ENCODE measurements around the gene TTC38. TPM values are rescaled to one million over a fixed set of nuclear protein-coding genes. Genes with fewer than 3 reads are reported as not detected.

The TTC38 gene
- total RNA-seq, 1 experiment from 2014 or later = 26.8 TPM

GRCh38 chr22:46318576-46318975, 50.8 kb downstream of the TTC38 start:
- no peaks in the 10 kb centered on the region for H3K27me3 ChIP-seq (ENCODE audit: low read length)
- no peak for DNase-seq
- H3K4me1 ChIP-seq (ENCODE audit: insufficient read depth, low read length) = no peaks in the 10 kb centered on the region
- intact Hi-C loops (cut with micrococcal nuclease) = loop anchor here (10.0 kb wide), 1 partner anchor 324 kb away; no protein-coding TSS in a partner anchor
- no peaks in the 10 kb centered on the region for H3K9me3 ChIP-seq (ENCODE audit: low read length)
- no peaks in the 10 kb centered on the region for H3K9me2 ChIP-seq (replicated peaks; ENCODE audit: low read length)
- TF ChIP-seq CTCF (conservative IDR thresholded peaks at IDR 0.05; ENCODE audit: low read depth, low read length) (no peak), EZH2 (IDR thresholded peaks at IDR 0.05; ENCODE audit: low read length, unreplicated experiment) (no peak)
- no peak overlapping the region for H3K27ac ChIP-seq (ENCODE audit: low read length)
- BruUV-seq (replicated peaks) = no TSS peak
- H3K4me2 ChIP-seq (ENCODE audit: low read length) = no peak overlapping the region
- ATAC-seq = no peak
- H3K36me3 ChIP-seq (ENCODE audit: low read depth, low read length) = peaks cover 25% of the 10 kb centered on the region
- H4K20me1 ChIP-seq (ENCODE audit: low read length) = no peaks in the 10 kb centered on the region
- no peak overlapping the region for H3K9ac ChIP-seq (ENCODE audit: low read length)
- ChIA-PET CTCF (no interaction called here), POLR2A (ENCODE audit: unreplicated experiment) (no interaction called here)
- no peak overlapping the region for H3K4me3 ChIP-seq (ENCODE audit: low read length)
- H2AFZ ChIP-seq (ENCODE audit: low read length) = no peak overlapping the region
- H3F3A ChIP-seq (ENCODE audit: low read length, unreplicated experiment) = no peaks in the 10 kb centered on the region
- H3K79me2 ChIP-seq (ENCODE audit: low read length) = 0 out of 2 replicates have a peak, but pooled peaks cover 4% of the 10 kb centered on the region

GRCh38 chr22:46319319-46319718, 51.5 kb downstream of the TTC38 start:
- no peaks in the 10 kb centered on the region for H4K20me1 ChIP-seq (ENCODE audit: low read length)
- intact Hi-C loops (cut with micrococcal nuclease) = loop anchor here (10.0 kb wide), 1 partner anchor 325 kb away; no protein-coding TSS in a partner anchor
- ATAC-seq (no peak), DNase-seq (no peak)
- POLR2A ChIA-PET (ENCODE audit: unreplicated experiment) = no interaction called here
- no peaks in the 10 kb centered on the region for H3F3A ChIP-seq (ENCODE audit: low read length, unreplicated experiment)
- no peaks in the 10 kb centered on the region for H3K4me1 ChIP-seq (ENCODE audit: insufficient read depth, low read length)
- H3K27ac ChIP-seq (ENCODE audit: low read length) = no peak overlapping the region
- CTCF ChIA-PET = no interaction called here
- BruUV-seq (replicated peaks) = no TSS peak
- TF ChIP-seq EZH2 (IDR thresholded peaks at IDR 0.05; ENCODE audit: low read length, unreplicated experiment) (no peak), CTCF (conservative IDR thresholded peaks at IDR 0.05; ENCODE audit: low read depth, low read length) (no peak), EZH2phosphoT487 (IDR thresholded peaks at IDR 0.05; ENCODE audit: borderline replicate concordance, low read length) (no peak)
- no peak overlapping the region for H2AFZ ChIP-seq (ENCODE audit: low read length)
- H3K36me3 ChIP-seq (ENCODE audit: low read depth, low read length) = peaks cover 23% of the 10 kb centered on the region
- H3K4me3 ChIP-seq (ENCODE audit: low read length) = no peak overlapping the region
- no peaks in the 10 kb centered on the region for H3K27me3 ChIP-seq (ENCODE audit: low read length)
- no peak overlapping the region for H3K9ac ChIP-seq (ENCODE audit: low read length)
- 0 out of 2 replicates have a peak, but pooled peaks cover 4% of the 10 kb centered on the region for H3K79me2 ChIP-seq (ENCODE audit: low read length)
- H3K9me2 ChIP-seq (replicated peaks; ENCODE audit: low read length) = no peaks in the 10 kb centered on the region
- H3K4me2 ChIP-seq (ENCODE audit: low read length) = no peak overlapping the region
- H3K9me3 ChIP-seq (ENCODE audit: low read length) = no peaks in the 10 kb centered on the region

- Histone ChIP-seq H3K9me2 (replicated peaks; ENCODE audit: low read length) (no peaks in the 10 kb centered on the region), H3K9ac (ENCODE audit: low read length) (no peak overlapping the region), H3K27me3 (ENCODE audit: low read length) (no peaks in the 10 kb centered on the region), H3K27ac (ENCODE audit: low read length) (no peak overlapping the region), H3K79me2 (ENCODE audit: low read length) (0 out of 2 replicates have a peak, but pooled peaks cover 4% of the 10 kb centered on the region), H3K4me3 (ENCODE audit: low read length) (no peak overlapping the region), H4K20me1 (ENCODE audit: low read length) (no peaks in the 10 kb centered on the region), H3K36me3 (ENCODE audit: low read depth, low read length) (peaks cover 27% of the 10 kb centered on the region; the same call in 1 of the 2 replicates), H3F3A (ENCODE audit: low read length, unreplicated experiment) (no peaks in the 10 kb centered on the region), H3K4me1 (ENCODE audit: insufficient read depth, low read length) (no peaks in the 10 kb centered on the region), H3K4me2 (ENCODE audit: low read length) (no peak overlapping the region), H3K9me3 (ENCODE audit: low read length) (no peaks in the 10 kb centered on the region), H2AFZ (ENCODE audit: low read length) (no peak overlapping the region)
- intact Hi-C loops (cut with micrococcal nuclease) = no loop called here
- TF ChIP-seq CTCF (conservative IDR thresholded peaks at IDR 0.05; ENCODE audit: low read depth, low read length) (no peak), EZH2phosphoT487 (IDR thresholded peaks at IDR 0.05; ENCODE audit: borderline replicate concordance, low read length) (no peak), EZH2 (IDR thresholded peaks at IDR 0.05; ENCODE audit: low read length, unreplicated experiment) (no peak)
- POLR2A ChIA-PET (ENCODE audit: unreplicated experiment) = no interaction called here
- no peak for DNase-seq
- BruUV-seq (replicated peaks) = no TSS peak
- CTCF ChIA-PET = no interaction called here
- ATAC-seq = no peak
Measured at GRCh38 chr22:46320166-46320710, 52.4 kb downstream of the TTC38 start.

All from PC-3 (cell line).